ENCODE data around the gene SOX18.
"Not testable (repeated sequence)": the region's sequence is repeated elsewhere in the genome, so short reads cannot be mapped to it uniquely, and the experiment has no call there.

SOX18 gene

GRCh38 chr20:64049060-64049877, at the start of gene SOX18:
Gene SOX18, minus strand, starts transcription at chr20:64049639. Its CDS starts 123 bp downstream, at chr20:64049516.
- DNase-seq (ENCODE audit: low read depth) = no peak

DNA sequence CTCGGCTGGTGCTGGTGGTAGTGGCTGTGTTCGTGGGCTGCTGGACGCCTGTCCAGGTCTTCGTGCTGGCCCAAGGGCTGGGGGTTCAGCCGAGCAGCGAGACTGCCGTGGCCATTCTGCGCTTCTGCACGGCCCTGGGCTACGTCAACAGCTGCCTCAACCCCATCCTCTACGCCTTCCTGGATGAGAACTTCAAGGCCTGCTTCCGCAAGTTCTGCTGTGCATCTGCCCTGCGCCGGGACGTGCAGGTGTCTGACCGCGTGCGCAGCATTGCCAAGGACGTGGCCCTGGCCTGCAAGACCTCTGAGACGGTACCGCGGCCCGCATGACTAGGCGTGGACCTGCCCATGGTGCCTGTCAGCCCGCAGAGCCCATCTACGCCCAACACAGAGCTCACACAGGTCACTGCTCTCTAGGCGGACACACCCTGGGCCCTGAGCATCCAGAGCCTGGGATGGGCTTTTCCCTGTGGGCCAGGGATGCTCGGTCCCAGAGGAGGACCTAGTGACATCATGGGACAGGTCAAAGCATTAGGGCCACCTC, 49.1 kb upstream of the SOX18 start:
- no peak for DNase-seq (ENCODE audit: low read depth)

GRCh38 chr20:64096535-64096934, 47.1 kb upstream of the SOX18 start:
- no peak for DNase-seq (ENCODE audit: low read depth)

GRCh38 chr20:64095927-64096326, 46.5 kb upstream of the SOX18 start:
- no peak for DNase-seq (ENCODE audit: low read depth)

- no peak for DNase-seq (ENCODE audit: low read depth)
Observed at GRCh38 chr20:64095455-64095854, 46.0 kb upstream of the SOX18 start.

DNA sequence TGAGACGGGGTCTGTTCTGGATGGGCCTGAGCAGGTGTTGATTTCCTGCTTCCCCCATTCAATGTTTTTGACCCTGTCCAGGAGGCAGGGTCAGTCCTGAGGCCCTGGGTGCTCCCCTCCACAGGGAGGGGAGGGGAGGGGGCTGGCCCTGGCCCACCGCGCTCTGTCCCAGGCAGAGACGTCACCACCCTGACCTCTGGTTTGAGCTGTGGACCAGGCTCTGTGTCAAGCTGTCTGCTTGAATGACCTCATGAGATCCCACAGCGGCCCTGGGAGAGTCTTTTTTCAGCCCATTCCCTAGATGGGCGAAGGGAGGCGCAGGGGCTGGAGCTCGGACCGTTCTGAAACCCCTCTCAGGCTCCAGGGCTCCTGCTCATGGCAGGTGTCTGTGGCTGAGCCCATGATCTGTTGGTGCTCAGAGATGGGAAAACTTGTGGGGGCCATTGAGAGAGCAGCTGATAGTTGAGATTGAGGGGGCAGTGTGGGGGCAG, 43.6 kb upstream of the SOX18 start:
- no peak for DNase-seq (ENCODE audit: low read depth)

DNA sequence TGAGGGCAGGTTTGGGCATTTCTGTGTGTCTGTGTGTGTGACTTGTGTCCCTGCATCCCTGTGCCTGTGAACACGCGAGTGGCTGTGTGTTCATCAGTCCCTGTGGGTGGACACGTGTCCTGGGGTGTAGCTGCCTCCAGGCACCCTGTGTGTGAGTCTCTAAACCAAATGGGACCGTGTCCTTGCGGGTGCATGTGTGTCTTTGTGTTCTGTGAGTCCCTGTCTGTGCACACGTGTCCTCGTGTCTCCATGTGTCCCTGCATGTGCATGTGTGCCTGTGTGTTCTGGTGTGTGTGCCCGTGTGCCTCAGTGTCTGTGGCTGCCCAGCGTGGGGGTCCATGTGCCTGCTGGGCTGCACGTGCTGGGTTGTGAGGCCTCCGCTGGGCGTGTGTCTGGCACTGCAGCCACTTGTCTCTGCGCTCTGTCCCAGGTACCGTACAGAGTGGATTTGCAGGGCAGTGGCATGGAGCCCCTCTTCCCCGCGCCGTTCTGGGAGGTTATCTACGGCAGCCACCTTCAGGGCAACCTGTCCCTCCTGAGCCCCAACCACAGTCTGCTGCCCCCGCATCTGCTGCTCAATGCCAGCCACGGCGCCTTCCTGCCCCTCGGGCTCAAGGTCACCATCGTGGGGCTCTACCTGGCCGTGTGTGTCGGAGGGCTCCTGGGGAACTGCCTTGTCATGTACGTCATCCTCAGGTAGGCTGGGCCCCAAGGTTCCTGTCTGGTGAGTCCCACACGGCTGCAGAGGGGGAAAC, 43.0 kb upstream of the SOX18 start:
- DNase-seq (ENCODE audit: low read depth) = no peak

DNA sequence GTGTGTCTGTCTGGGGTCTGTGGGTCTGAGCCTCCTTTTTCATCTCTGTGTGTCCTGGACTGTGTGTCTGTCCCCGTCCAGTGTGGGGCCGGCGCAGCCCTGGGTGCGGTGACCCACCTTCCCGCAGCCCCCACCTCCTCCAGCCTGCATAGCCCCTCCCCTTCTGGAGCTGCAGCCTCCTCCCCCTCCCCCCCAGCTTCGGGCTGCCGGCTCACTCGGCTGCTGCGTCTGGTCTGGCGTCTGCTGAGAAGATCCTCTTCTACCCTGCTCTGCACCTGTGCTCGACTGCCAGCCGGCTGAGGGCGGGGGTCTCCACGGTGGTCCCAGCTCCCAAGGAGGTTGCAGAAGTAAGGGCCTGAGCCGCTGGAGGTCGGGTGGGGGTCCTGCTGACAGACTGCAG, 42.3 kb upstream of the SOX18 start:
- DNase-seq (ENCODE audit: low read depth) = no peak

DNA sequence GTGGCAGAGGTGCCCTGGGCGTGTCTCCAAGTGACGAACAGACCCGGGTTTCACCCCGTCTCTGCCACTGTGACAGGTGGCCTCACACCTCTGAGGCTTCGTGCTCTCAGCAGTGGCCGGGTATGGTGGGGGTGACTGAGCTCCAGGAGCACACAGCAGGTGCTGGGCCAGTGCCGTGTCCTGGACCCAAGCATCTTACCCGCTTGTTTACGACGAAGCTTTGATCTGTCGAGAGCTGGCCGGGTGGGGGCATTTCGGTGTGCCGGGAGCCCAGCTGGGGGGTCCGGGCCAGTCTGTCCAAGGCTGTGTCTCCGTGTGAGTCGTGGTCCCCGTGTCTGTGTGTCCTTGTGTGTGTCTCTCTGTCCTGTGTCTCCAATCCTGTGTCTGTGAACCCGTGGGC, 41.9 kb upstream of the SOX18 start:
- DNase-seq (ENCODE audit: low read depth) = no peak

GRCh38 chr20:64090165-64090564, 40.7 kb upstream of the SOX18 start:
- no peak for DNase-seq (ENCODE audit: low read depth)

GRCh38 chr20:64088586-64088985, 39.1 kb upstream of the SOX18 start:
- DNase-seq (ENCODE audit: low read depth) = not testable (repeated sequence)

GRCh38 chr20:64087226-64087825, 37.9 kb upstream of the SOX18 start:
- DNase-seq (ENCODE audit: low read depth) = not testable (repeated sequence)

- DNase-seq (ENCODE audit: low read depth) = no peak
Observed at GRCh38 chr20:64086801-64087200, 37.4 kb upstream of the SOX18 start.

DNA sequence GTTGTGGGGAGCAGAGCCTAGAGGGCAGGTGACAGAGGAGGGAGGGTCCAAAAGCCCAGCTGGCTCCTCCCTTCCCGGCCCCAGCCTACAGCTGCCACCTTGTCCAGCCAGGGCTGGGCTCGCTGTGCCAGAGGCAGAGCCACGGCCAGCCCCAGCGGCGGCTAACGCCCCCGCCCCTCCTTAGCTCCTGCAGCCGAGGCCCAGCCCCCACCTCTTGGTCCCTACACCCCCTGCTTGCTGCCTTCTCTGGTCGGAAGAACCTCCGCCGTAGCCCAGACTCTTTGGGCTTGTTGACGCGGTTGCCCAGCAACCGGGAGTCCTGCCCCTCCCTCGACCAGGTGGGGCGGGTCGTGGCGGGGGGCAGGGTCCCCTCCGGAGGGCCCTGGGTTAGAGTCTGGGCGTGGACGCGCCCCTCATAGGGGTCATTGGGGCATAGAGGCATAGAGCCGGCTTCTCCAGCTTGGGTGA, 35.3 kb upstream of the SOX18 start:
- no peak for DNase-seq (ENCODE audit: low read depth)

GRCh38 chr20:64083804-64084684, 34.6 kb upstream of the SOX18 start, which contains the start of gene LKAAEAR1:
Gene LKAAEAR1, minus strand, starts transcription at chr20:64084398. Its CDS starts 179 bp downstream, at chr20:64084219.
- no peak for DNase-seq (ENCODE audit: low read depth)

DNA sequence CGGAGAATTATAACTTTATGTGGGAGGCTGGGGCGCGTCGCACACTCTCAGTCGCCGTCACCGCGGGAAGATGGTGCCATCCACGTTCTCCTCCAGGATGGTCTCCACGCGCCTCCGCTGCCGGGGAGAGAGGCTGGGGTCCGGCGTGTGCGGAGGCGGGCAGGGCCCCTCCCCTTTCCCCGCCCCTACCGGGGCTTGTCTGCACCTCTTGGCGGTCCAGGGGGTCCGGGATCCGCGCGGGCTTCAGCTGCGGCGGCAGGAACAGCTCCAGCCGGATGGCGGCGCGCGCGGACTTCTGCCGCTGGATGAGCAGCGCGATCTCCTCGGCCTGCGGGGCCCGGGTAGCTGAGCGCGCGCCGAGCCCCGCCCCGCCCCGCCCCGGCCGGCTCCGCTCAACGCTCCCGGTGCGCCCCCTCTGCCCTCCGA, 34.0 kb upstream of the SOX18 start:
- no peak for DNase-seq (ENCODE audit: low read depth)

GRCh38 chr20:64082820-64083377, 33.5 kb upstream of the SOX18 start:
- DNase-seq (ENCODE audit: low read depth) = no peak

- no peak for DNase-seq (ENCODE audit: low read depth)
Observed at GRCh38 chr20:64082126-64082731, 32.8 kb upstream of the SOX18 start.

GRCh38 chr20:64081624-64081964, 32.2 kb upstream of the SOX18 start:
- DNase-seq (ENCODE audit: low read depth) = no peak

DNA sequence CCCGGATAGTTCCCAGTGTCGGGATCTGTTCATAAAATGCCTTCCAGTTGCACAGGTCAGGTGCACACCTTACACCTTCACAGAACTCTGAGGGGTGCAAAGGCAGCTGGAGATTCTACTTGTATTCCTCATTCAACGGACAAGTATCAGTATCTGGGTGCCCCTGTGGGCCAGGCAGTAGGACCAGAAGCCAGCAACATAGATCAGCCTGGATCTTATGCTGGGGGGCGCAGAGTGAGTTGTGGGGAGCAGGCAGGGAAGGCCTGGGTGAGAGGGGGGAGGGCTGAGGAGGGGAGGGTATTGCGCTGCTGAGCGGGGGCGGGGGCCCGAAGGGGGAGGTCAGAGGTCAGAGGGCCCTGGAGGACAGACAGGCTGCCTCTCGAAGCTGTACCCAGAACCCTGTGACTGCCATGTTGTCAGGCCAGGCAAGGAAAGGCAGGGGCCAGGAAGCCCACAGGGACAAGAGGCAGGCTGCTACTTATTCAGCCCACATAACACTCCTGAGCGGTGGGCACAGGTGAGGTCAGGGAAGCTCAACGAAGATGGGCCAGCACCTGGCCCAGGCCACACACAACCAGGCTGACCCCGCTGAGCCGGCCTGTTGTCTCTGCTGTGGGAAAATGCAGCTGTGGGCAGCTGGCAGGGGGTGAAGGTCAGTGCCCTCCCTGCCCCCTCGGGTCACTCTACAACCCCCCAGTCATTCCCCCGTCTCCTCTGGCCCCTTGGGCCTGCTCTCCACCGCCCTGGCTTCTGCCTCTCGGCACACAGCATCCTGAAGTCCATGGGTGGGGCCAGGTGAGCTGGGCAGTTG, 31.6 kb upstream of the SOX18 start:
- DNase-seq (ENCODE audit: low read depth) = no peak

Data from HS-27A (cell line).